ENCODE results near the gene ACTN2. TPM values are rescaled to one million over a fixed set of nuclear protein-coding genes. Genes with fewer than 3 reads are reported as not detected.
"Not testable (repeated sequence)": the region's sequence is repeated elsewhere in the genome, so short reads cannot be mapped to it uniquely, and the experiment has no call there.

ACTN2 gene
- total RNA-seq, 1 donor from 2014 or later = 10.5 TPM

DNA sequence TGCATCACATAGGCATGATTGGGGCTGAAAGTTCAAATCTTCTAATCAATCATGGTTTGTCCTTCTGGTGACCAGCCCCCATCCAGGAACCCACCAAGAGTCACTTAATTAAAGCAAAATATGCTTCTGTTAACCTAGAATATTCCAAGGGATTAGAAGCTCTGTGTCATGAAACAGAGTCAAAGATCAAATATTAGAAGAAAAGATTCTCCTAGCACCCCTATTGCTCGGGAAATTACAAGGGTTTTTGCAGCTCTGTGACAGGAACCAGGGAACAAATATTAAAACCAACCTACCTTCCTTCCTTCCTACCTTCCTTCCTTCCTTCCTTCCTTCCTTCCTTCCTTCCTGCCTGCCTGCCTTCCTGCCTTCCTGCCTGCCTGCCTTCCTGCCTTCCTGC, 31.8 kb upstream of the ACTN2 start:
- DNase-seq (ENCODE audit: low spot score in 2 of 2) = no peak
- no peaks in the 10 kb centered on the region for H3K4me1 ChIP-seq
- intact Hi-C loops (cut with DNase I) = no loop called here
- H3K9me3 ChIP-seq = no peaks in the 10 kb centered on the region
- H3K4me3 ChIP-seq = no peak overlapping the region
- H3K36me3 ChIP-seq = no peaks in the 10 kb centered on the region
- TF ChIP-seq, protein P1, sequence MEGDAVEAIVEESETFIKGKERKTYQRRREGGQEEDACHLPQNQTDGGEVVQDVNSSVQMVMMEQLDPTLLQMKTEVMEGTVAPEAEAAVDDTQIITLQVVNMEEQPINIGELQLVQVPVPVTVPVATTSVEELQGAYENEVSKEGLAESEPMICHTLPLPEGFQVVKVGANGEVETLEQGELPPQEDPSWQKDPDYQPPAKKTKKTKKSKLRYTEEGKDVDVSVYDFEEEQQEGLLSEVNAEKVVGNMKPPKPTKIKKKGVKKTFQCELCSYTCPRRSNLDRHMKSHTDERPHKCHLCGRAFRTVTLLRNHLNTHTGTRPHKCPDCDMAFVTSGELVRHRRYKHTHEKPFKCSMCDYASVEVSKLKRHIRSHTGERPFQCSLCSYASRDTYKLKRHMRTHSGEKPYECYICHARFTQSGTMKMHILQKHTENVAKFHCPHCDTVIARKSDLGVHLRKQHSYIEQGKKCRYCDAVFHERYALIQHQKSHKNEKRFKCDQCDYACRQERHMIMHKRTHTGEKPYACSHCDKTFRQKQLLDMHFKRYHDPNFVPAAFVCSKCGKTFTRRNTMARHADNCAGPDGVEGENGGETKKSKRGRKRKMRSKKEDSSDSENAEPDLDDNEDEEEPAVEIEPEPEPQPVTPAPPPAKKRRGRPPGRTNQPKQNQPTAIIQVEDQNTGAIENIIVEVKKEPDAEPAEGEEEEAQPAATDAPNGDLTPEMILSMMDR (IDR thresholded peaks at IDR 0.05) = no peak
- H3K27ac ChIP-seq = no peak overlapping the region
- H3K27me3 ChIP-seq = no peaks in the 10 kb centered on the region

- Histone ChIP-seq H3K9me3 (no peaks in the 10 kb centered on the region), H3K36me3 (no peaks in the 10 kb centered on the region), H3K27ac (no peak overlapping the region), H3K4me1 (no peaks in the 10 kb centered on the region), H3K27me3 (no peaks in the 10 kb centered on the region), H3K4me3 (no peak overlapping the region)
- DNase-seq (ENCODE audit: low spot score in 2 of 2) = no peak
- intact Hi-C loops (cut with DNase I) = no loop called here
- TF ChIP-seq, protein P1 (IDR thresholded peaks at IDR 0.05) = no peak
Observed at GRCh38 chr1:236654957-236655356, 31.3 kb upstream of the ACTN2 start.

DNA sequence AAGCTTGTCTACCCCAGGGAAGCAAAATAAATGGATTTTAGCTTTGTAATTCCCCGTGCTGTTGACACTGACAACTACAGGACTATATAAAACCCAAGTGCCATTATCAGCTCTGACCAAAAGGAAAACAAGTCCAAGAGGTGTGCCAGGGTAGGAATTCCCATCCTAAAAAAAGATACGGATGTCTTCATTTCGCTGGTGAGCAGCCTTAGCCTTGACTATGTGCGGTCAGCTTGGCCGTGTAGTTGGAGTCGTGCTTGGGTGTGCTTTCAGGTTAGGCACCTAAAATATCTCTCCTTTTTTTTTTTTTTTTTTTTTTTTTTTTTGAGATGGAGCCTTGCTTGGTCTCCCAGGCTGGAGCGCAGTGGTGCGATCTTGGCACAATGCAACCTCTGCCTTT, 28.9 kb upstream of the ACTN2 start:
- no peaks in the 10 kb centered on the region for H3K4me1 ChIP-seq
- H3K4me3 ChIP-seq = no peak overlapping the region
- no peak overlapping the region for H3K27ac ChIP-seq
- no peaks in the 10 kb centered on the region for H3K27me3 ChIP-seq
- no peaks in the 10 kb centered on the region for H3K9me3 ChIP-seq
- DNase-seq (ENCODE audit: low spot score in 2 of 2) = no peak
- TF ChIP-seq, protein P1 (IDR thresholded peaks at IDR 0.05) = no peak
- intact Hi-C loops (cut with DNase I) = no loop called here
- H3K36me3 ChIP-seq = no peaks in the 10 kb centered on the region

- TF ChIP-seq, protein P1 (IDR thresholded peaks at IDR 0.05) = no peak
- no peaks in the 10 kb centered on the region for H3K4me1 ChIP-seq
- H3K36me3 ChIP-seq = no peaks in the 10 kb centered on the region
- intact Hi-C loops (cut with DNase I) = no loop called here
- no peak for DNase-seq (ENCODE audit: low spot score in 2 of 2)
- no peak overlapping the region for H3K4me3 ChIP-seq
- no peaks in the 10 kb centered on the region for H3K9me3 ChIP-seq
- no peaks in the 10 kb centered on the region for H3K27me3 ChIP-seq
- no peak overlapping the region for H3K27ac ChIP-seq
Observed at GRCh38 chr1:236659792-236660587, 26.3 kb upstream of the ACTN2 start.

DNA sequence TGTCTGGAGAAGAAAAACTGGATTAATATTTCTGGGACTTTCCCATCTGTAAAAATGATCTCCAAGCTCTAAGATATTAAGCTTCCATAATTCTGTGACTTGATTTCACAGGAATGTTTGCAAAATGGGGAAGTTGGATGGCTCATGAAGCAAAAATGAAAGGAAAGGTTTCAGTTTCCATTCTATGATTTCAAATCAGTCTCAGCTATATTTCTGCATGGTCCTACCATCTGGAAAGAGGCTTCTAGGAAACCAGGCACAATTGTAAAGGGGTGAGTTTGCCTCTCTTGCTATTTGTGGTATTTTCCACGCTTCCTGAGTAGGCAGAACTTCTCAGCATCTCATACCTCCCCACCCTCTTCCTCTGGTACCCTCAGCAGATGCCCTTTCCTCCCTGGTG, 22.4 kb upstream of the ACTN2 start:
- no peaks in the 10 kb centered on the region for H3K4me1 ChIP-seq

DNA sequence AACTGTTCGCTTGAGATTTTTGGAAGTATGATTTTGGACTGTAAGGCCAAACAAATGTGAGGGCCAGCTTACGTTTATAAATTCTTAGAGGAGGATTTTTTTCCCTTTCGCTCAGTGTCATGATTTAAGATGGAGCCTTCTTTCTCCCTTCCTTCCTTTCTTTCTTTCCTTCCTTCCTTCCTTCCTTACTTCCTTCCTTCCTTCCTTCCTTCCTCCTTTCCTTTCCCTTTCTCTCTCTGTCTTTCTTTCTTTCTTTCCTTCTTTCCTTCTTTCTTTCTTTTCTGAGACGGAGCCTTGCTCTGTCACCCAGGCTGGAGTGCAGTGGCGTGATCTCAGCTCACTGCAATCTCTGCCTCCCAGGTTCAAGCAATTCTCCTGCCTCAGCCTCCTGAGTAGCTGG, 17.4 kb upstream of the ACTN2 start:
- H3K4me3 ChIP-seq; H3K4me1 ChIP-seq; H3K27ac ChIP-seq; H3K36me3 ChIP-seq; H3K9me3 ChIP-seq; H3K27me3 ChIP-seq; intact Hi-C loops (cut with DNase I); DNase-seq (ENCODE audit: low spot score in 2 of 2): not testable (repeated sequence)

More for the DNA sequence above, 22.4 kb upstream of the ACTN2 start:
- TF ChIP-seq, protein P1 (IDR thresholded peaks at IDR 0.05) = no peak
- DNase-seq (ENCODE audit: low spot score in 2 of 2) = no peak
- H3K9me3 ChIP-seq = no peaks in the 10 kb centered on the region
- intact Hi-C loops (cut with DNase I) = no loop called here
- no peak overlapping the region for H3K4me3 ChIP-seq
- no peak overlapping the region for H3K27ac ChIP-seq
- H3K36me3 ChIP-seq = no peaks in the 10 kb centered on the region
- H3K27me3 ChIP-seq = no peaks in the 10 kb centered on the region

Measured in ascending aorta (tissue), 2 donors.